ENCODE results near the gene PJA1.

The PJA1 gene, protein sequence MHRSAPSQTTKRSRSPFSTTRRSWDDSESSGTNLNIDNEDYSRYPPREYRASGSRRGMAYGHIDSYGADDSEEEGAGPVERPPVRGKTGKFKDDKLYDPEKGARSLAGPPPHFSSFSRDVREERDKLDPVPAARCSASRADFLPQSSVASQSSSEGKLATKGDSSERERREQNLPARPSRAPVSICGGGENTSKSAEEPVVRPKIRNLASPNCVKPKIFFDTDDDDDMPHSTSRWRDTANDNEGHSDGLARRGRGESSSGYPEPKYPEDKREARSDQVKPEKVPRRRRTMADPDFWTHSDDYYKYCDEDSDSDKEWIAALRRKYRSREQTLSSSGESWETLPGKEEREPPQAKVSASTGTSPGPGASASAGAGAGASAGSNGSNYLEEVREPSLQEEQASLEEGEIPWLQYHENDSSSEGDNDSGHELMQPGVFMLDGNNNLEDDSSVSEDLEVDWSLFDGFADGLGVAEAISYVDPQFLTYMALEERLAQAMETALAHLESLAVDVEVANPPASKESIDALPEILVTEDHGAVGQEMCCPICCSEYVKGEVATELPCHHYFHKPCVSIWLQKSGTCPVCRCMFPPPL

DNA sequence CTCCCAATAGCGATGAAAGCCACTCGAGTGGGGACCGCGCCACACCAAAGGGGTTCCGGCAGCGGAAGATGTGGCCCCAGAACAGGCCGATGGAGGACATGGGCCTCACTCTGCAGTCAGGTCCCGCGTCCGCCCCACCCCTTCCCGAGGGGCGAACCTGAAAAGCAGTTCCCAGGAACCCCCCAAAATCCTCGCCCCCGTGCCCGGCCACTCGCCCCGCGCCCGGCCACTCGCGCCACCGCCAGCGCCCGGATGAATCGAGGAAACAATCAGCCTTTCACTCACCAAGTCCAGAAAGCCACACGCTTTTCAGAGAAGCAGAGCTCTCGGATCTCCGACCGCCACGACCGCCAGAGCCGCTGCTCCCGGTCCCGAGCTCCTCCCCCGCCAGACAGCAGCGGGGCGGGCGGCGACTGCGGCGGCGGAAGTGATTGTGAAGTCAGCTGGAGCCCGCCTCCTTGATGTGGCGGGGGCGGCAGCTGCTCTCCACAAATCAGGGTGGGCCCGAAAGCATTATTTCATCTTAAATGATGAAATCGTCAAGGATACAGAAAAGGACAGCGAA, at the start of gene PJA1:
TSS of gene PJA1 (minus strand) at position 367 of the 565 bp plus-strand sequence. CDS start 2,380 bp downstream, outside the sequence.
- peak within 1 kb of the TSS; percentile 62; the same call in 1 of the 2 replicates for H3K27ac ChIP-seq (ENCODE audit: extremely low read depth, low read depth, low read length)
- H3K9me3 ChIP-seq (ENCODE audit: control insufficient read depth, insufficient read depth, low read depth, low read length) = peaks cover 5% of the 10 kb centered on the region; the same call in 1 of the 2 replicates
- H3K4me1 ChIP-seq (ENCODE audit: control insufficient read depth, insufficient read depth, low read length) = no peaks in the 10 kb centered on the region
- peaks cover 0 to 27% of the 10 kb centered on the region in 2 experiments; a peak in 1 of 3 replicates for H3K36me3 ChIP-seq (ENCODE audit: control insufficient read depth in 2 of 2, insufficient read depth in 1 of 2, low read length in 2 of 2)
- H3K4me3 ChIP-seq (ENCODE audit: low read depth, low read length) = peak within 1 kb of the TSS; percentile 66
- POLR2A ChIA-PET = interaction anchor here (0.7 to 2.2 kb wide), 5 partner anchors 13 to 337 kb away, joined by 3 to 20 read pairs (median 3); partner anchors contain the start of gene EFNB1
- CTCF ChIA-PET = interaction anchor here (0.7 to 2.0 kb wide), 6 partner anchors 12 to 337 kb away, joined by 3 to 8 read pairs (median 4); partner anchors contain the start of gene EFNB1
- no peak for TF ChIP-seq KLF16 (tag by site-specific recombination; IDR thresholded peaks at IDR 0.05)
- no peak for TF ChIP-seq ZNF423 (tag by site-specific recombination; IDR thresholded peaks at IDR 0.05)
- TF ChIP-seq ZNF777 (tag by site-specific recombination; IDR thresholded peaks at IDR 0.05; ENCODE audit: borderline replicate concordance) = no peak
- no peak; the same call in 1 of the 2 replicates for TF ChIP-seq KLF1 (tag by site-specific recombination; IDR thresholded peaks at IDR 0.05)
- TF ChIP-seq SP3 (tag by site-specific recombination; IDR thresholded peaks at IDR 0.05) = peak; percentile 74
- no peak for TF ChIP-seq ZSCAN16 (tag by site-specific recombination; IDR thresholded peaks at IDR 0.05)
- TF ChIP-seq ZNF768 (tag by site-specific recombination; IDR thresholded peaks at IDR 0.05) = no peak
- TF ChIP-seq ZNF19 (tag by site-specific recombination; IDR thresholded peaks at IDR 0.05; ENCODE audit: low read depth) = no peak
- TF ChIP-seq ZNF37A (tag by site-specific recombination; IDR thresholded peaks at IDR 0.05) = no peak
- TF ChIP-seq, protein P1, sequence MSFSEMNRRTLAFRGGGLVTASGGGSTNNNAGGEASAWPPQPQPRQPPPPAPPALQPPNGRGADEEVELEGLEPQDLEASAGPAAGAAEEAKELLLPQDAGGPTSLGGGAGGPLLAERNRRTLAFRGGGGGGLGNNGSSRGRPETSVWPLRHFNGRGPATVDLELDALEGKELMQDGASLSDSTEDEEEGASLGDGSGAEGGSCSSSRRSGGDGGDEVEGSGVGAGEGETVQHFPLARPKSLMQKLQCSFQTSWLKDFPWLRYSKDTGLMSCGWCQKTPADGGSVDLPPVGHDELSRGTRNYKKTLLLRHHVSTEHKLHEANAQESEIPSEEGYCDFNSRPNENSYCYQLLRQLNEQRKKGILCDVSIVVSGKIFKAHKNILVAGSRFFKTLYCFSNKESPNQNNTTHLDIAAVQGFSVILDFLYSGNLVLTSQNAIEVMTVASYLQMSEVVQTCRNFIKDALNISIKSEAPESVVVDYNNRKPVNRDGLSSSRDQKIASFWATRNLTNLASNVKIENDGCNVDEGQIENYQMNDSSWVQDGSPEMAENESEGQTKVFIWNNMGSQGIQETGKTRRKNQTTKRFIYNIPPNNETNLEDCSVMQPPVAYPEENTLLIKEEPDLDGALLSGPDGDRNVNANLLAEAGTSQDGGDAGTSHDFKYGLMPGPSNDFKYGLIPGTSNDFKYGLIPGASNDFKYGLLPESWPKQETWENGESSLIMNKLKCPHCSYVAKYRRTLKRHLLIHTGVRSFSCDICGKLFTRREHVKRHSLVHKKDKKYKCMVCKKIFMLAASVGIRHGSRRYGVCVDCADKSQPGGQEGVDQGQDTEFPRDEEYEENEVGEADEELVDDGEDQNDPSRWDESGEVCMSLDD (tag by site-specific recombination; IDR thresholded peaks at IDR 0.05) = 0 out of 2 replicates have a peak, but pooled peaks have one; percentile 44
- TF ChIP-seq, protein P2, sequence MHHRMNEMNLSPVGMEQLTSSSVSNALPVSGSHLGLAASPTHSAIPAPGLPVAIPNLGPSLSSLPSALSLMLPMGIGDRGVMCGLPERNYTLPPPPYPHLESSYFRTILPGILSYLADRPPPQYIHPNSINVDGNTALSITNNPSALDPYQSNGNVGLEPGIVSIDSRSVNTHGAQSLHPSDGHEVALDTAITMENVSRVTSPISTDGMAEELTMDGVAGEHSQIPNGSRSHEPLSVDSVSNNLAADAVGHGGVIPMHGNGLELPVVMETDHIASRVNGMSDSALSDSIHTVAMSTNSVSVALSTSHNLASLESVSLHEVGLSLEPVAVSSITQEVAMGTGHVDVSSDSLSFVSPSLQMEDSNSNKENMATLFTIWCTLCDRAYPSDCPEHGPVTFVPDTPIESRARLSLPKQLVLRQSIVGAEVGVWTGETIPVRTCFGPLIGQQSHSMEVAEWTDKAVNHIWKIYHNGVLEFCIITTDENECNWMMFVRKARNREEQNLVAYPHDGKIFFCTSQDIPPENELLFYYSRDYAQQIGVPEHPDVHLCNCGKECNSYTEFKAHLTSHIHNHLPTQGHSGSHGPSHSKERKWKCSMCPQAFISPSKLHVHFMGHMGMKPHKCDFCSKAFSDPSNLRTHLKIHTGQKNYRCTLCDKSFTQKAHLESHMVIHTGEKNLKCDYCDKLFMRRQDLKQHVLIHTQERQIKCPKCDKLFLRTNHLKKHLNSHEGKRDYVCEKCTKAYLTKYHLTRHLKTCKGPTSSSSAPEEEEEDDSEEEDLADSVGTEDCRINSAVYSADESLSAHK (tag by site-specific recombination; IDR thresholded peaks at IDR 0.05) = peak; percentile 41; the same call in 1 of the 2 replicates
- TF ChIP-seq, protein P3, sequence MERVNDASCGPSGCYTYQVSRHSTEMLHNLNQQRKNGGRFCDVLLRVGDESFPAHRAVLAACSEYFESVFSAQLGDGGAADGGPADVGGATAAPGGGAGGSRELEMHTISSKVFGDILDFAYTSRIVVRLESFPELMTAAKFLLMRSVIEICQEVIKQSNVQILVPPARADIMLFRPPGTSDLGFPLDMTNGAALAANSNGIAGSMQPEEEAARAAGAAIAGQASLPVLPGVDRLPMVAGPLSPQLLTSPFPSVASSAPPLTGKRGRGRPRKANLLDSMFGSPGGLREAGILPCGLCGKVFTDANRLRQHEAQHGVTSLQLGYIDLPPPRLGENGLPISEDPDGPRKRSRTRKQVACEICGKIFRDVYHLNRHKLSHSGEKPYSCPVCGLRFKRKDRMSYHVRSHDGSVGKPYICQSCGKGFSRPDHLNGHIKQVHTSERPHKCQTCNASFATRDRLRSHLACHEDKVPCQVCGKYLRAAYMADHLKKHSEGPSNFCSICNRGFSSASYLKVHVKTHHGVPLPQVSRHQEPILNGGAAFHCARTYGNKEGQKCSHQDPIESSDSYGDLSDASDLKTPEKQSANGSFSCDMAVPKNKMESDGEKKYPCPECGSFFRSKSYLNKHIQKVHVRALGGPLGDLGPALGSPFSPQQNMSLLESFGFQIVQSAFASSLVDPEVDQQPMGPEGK (tag by site-specific recombination; IDR thresholded peaks at IDR 0.05) = peak; percentile 90
- no peak; the same call in 1 of the 2 replicates for TF ChIP-seq ZNF2 (tag by site-specific recombination; IDR thresholded peaks at IDR 0.05)
- TF ChIP-seq EGR2 (tag by site-specific recombination; IDR thresholded peaks at IDR 0.05; ENCODE audit: low read depth) = peak; percentile 77
- TF ChIP-seq, protein P4, sequence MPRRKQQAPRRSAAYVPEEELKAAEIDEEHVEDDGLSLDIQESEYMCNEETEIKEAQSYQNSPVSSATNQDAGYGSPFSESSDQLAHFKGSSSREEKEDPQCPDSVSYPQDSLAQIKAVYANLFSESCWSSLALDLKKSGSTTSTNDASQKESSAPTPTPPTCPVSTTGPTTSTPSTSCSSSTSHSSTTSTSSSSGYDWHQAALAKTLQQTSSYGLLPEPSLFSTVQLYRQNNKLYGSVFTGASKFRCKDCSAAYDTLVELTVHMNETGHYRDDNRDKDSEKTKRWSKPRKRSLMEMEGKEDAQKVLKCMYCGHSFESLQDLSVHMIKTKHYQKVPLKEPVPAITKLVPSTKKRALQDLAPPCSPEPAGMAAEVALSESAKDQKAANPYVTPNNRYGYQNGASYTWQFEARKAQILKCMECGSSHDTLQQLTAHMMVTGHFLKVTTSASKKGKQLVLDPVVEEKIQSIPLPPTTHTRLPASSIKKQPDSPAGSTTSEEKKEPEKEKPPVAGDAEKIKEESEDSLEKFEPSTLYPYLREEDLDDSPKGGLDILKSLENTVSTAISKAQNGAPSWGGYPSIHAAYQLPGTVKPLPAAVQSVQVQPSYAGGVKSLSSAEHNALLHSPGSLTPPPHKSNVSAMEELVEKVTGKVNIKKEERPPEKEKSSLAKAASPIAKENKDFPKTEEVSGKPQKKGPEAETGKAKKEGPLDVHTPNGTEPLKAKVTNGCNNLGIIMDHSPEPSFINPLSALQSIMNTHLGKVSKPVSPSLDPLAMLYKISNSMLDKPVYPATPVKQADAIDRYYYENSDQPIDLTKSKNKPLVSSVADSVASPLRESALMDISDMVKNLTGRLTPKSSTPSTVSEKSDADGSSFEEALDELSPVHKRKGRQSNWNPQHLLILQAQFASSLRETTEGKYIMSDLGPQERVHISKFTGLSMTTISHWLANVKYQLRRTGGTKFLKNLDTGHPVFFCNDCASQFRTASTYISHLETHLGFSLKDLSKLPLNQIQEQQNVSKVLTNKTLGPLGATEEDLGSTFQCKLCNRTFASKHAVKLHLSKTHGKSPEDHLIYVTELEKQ (tag by site-specific recombination; IDR thresholded peaks at IDR 0.05; ENCODE audit: borderline replicate concordance) = no peak
- TF ChIP-seq, protein P5, sequence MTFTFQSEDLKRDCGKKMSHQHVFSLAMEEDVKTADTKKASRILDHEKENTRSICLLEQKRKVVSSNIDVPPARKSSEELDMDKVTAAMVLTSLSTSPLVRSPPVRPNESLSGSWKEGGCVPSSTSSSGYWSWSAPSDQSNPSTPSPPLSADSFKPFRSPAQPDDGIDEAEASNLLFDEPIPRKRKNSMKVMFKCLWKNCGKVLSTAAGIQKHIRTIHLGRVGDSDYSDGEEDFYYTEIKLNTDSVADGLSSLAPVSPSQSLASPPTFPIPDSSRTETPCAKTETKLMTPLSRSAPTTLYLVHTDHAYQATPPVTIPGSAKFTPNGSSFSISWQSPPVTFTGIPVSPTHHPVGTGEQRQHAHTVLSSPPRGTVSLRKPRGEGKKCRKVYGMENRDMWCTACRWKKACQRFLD (tag by site-specific recombination; IDR thresholded peaks at IDR 0.05) = no peak
- TF ChIP-seq ZNF658 (tag by site-specific recombination; IDR thresholded peaks at IDR 0.05) = no peak
- TF ChIP-seq, protein P6, sequence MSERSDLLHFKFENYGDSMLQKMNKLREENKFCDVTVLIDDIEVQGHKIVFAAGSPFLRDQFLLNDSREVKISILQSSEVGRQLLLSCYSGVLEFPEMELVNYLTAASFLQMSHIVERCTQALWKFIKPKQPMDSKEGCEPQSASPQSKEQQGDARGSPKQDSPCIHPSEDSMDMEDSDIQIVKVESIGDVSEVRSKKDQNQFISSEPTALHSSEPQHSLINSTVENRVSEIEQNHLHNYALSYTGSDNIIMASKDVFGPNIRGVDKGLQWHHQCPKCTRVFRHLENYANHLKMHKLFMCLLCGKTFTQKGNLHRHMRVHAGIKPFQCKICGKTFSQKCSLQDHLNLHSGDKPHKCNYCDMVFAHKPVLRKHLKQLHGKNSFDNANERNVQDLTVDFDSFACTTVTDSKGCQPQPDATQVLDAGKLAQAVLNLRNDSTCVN (tag by site-specific recombination; optimal IDR thresholded peaks at IDR 0.05) = peak; percentile 71
- TF ChIP-seq ZNF24 (tag by site-specific recombination; IDR thresholded peaks at IDR 0.05) = no peak
- TF ChIP-seq ZNF660 (tag by site-specific recombination; IDR thresholded peaks at IDR 0.05) = peak; percentile 18; the same call in 1 of the 2 replicates
- TF ChIP-seq ZBTB17 (tag by site-specific recombination; IDR thresholded peaks at IDR 0.05) = peak; percentile 74
- TF ChIP-seq ZNF701 (tag by site-specific recombination; IDR thresholded peaks at IDR 0.05) = no peak
